ENCODE results near the gene KCNJ6.

KCNJ6 gene

DNA sequence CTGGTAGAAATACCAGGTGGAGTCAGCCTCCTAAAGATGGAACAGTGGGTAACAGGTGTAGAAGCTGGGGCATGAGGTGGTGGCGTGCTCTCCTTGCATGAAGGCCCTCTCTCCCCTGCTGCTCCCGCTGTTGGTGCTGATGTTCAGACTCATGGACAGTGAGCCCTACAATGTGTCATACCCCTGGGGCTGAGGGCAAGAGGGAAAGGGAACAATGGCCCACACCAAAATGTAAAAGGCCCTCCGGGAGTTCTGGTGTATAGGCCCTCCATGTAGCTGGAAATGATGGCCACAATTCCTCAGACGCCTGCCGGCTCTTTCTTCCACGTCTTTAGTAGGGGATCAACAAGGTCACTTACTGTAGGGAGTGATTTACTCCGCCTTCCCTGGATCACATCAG lies 354.8 kb downstream of the KCNJ6 start:
- H3K79me2 ChIP-seq (ENCODE audit: insufficient read depth, low read length) = no peaks in the 10 kb centered on the region
- H3K9ac ChIP-seq (ENCODE audit: low read length) = no peak overlapping the region
- H3K4me2 ChIP-seq (ENCODE audit: low read length) = no peak overlapping the region
- no peak overlapping the region for H3K27ac ChIP-seq (ENCODE audit: low read depth, low read length, poor library complexity, severe bottlenecking)
- no peaks in the 10 kb centered on the region for H3K36me3 ChIP-seq (ENCODE audit: insufficient read depth, low read length)
- no peaks in the 10 kb centered on the region for H3K27me3 ChIP-seq (ENCODE audit: insufficient read depth, low read length)
- TF ChIP-seq, protein P1, sequence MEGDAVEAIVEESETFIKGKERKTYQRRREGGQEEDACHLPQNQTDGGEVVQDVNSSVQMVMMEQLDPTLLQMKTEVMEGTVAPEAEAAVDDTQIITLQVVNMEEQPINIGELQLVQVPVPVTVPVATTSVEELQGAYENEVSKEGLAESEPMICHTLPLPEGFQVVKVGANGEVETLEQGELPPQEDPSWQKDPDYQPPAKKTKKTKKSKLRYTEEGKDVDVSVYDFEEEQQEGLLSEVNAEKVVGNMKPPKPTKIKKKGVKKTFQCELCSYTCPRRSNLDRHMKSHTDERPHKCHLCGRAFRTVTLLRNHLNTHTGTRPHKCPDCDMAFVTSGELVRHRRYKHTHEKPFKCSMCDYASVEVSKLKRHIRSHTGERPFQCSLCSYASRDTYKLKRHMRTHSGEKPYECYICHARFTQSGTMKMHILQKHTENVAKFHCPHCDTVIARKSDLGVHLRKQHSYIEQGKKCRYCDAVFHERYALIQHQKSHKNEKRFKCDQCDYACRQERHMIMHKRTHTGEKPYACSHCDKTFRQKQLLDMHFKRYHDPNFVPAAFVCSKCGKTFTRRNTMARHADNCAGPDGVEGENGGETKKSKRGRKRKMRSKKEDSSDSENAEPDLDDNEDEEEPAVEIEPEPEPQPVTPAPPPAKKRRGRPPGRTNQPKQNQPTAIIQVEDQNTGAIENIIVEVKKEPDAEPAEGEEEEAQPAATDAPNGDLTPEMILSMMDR (IDR thresholded peaks at IDR 0.05; ENCODE audit: low read length) = no peak
- TF ChIP-seq EZH2 (IDR thresholded peaks at IDR 0.05; ENCODE audit: borderline replicate concordance, low read length) = no peak
- H4K20me1 ChIP-seq (ENCODE audit: insufficient read depth, low read length) = no peaks in the 10 kb centered on the region
- no peaks in the 10 kb centered on the region for H3K9me2 ChIP-seq (ENCODE audit: low read depth, low read length)
- H3K4me3 ChIP-seq (ENCODE audit: low read depth, low read length, poor library complexity, severe bottlenecking) = no peak overlapping the region
- H3K4me1 ChIP-seq (ENCODE audit: insufficient read depth, low read length, severe bottlenecking) = peaks cover 15% of the 10 kb centered on the region
- H3F3A ChIP-seq (ENCODE audit: insufficient read depth, low read length) = no peaks in the 10 kb centered on the region
- H2AFZ ChIP-seq (ENCODE audit: low read length) = no peak overlapping the region
- no peaks in the 10 kb centered on the region for H3K9me3 ChIP-seq (ENCODE audit: low read length)

DNA sequence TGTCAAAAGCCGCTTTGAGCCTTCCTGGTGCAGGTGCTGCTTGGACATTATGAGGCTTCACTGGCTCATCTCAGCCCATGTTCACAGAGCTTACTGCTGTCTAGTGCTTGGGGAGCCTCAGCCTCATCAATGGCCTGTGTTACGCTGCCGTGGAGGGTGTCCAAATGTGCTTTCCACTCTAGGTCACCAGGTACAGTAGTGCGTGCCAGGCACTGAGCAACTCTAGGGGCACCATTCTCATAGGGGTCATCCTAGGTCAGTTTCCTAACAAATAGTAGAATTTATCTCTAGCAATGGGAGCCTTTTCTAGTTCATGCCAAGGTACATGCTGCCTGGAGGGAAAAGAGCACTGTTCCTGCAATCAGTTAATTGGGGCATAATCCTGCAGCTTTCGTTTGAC lies 355.9 kb downstream of the KCNJ6 start:
- TF ChIP-seq, protein P1 (IDR thresholded peaks at IDR 0.05; ENCODE audit: low read length) = no peak
- no peak for TF ChIP-seq EZH2 (IDR thresholded peaks at IDR 0.05; ENCODE audit: borderline replicate concordance, low read length)
- H3K27me3 ChIP-seq (ENCODE audit: insufficient read depth, low read length) = no peaks in the 10 kb centered on the region
- H3K4me3 ChIP-seq (ENCODE audit: low read depth, low read length, poor library complexity, severe bottlenecking) = no peak overlapping the region
- no peaks in the 10 kb centered on the region for H3K36me3 ChIP-seq (ENCODE audit: insufficient read depth, low read length)
- H3K4me1 ChIP-seq (ENCODE audit: insufficient read depth, low read length, severe bottlenecking) = peaks cover 15% of the 10 kb centered on the region
- no peaks in the 10 kb centered on the region for H3K9me2 ChIP-seq (ENCODE audit: low read depth, low read length)
- no peaks in the 10 kb centered on the region for H3K9me3 ChIP-seq (ENCODE audit: low read length)
- H3K79me2 ChIP-seq (ENCODE audit: insufficient read depth, low read length) = no peaks in the 10 kb centered on the region
- no peak overlapping the region for H3K9ac ChIP-seq (ENCODE audit: low read length)
- H3F3A ChIP-seq (ENCODE audit: insufficient read depth, low read length) = no peaks in the 10 kb centered on the region
- no peak overlapping the region for H3K27ac ChIP-seq (ENCODE audit: low read depth, low read length, poor library complexity, severe bottlenecking)
- H3K4me2 ChIP-seq (ENCODE audit: low read length) = no peak overlapping the region
- no peaks in the 10 kb centered on the region for H4K20me1 ChIP-seq (ENCODE audit: insufficient read depth, low read length)
- H2AFZ ChIP-seq (ENCODE audit: low read length) = no peak overlapping the region

DNA sequence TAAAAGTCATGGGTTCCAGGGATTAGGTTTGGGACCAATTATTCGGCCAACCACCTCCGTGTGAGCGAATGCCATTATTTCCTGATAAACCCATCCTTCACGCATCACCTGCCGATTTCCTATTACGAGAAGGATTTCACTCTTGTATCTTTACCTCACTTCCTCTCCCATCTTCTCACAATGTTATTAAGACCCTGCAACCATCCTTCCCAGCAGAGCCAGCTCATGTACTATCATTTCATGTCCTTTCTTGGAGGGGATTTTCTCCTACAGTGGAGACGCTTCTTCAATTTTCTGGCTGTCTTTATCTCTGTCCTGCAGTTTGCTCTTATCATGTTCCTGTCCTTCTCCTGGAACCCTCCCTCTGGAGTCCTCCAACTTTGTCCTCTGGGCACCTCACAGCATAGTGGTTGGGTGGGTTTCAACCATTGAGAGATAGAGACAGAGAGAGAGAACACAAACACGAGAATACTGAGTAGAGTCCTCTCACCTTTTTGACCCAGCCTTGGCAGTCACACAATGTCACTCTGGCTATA lies 357.5 kb downstream of the KCNJ6 start:
- Histone ChIP-seq H3K27me3 (ENCODE audit: insufficient read depth, low read length) (no peaks in the 10 kb centered on the region), H3K9me2 (ENCODE audit: low read depth, low read length) (no peaks in the 10 kb centered on the region), H3K4me3 (ENCODE audit: low read depth, low read length, poor library complexity, severe bottlenecking) (no peak overlapping the region), H3K27ac (ENCODE audit: low read depth, low read length, poor library complexity, severe bottlenecking) (no peak overlapping the region), H3K9me3 (ENCODE audit: low read length) (no peaks in the 10 kb centered on the region), H3F3A (ENCODE audit: insufficient read depth, low read length) (no peaks in the 10 kb centered on the region), H2AFZ (ENCODE audit: low read length) (no peak overlapping the region), H3K79me2 (ENCODE audit: insufficient read depth, low read length) (no peaks in the 10 kb centered on the region), H3K4me1 (ENCODE audit: insufficient read depth, low read length, severe bottlenecking) (peaks cover 7% of the 10 kb centered on the region), H3K9ac (ENCODE audit: low read length) (no peak overlapping the region), H4K20me1 (ENCODE audit: insufficient read depth, low read length) (no peaks in the 10 kb centered on the region), H3K36me3 (ENCODE audit: insufficient read depth, low read length) (no peaks in the 10 kb centered on the region), H3K4me2 (ENCODE audit: low read length) (no peak overlapping the region)
- TF ChIP-seq, protein P1 (IDR thresholded peaks at IDR 0.05; ENCODE audit: low read length) = no peak
- no peak for TF ChIP-seq EZH2 (IDR thresholded peaks at IDR 0.05; ENCODE audit: borderline replicate concordance, low read length)
